ENCODE data around the gene DNAH2. TPM values are rescaled to one million over a fixed set of nuclear protein-coding genes. Genes with fewer than 3 reads are reported as not detected.

DNAH2 gene
- total and polyA plus RNA-seq, 9 of the 15 experiments (the other 6 are each of a cell fraction or from before 2014, with no cell fraction given), result 0.03 TPM; not detected in 8

DNA sequence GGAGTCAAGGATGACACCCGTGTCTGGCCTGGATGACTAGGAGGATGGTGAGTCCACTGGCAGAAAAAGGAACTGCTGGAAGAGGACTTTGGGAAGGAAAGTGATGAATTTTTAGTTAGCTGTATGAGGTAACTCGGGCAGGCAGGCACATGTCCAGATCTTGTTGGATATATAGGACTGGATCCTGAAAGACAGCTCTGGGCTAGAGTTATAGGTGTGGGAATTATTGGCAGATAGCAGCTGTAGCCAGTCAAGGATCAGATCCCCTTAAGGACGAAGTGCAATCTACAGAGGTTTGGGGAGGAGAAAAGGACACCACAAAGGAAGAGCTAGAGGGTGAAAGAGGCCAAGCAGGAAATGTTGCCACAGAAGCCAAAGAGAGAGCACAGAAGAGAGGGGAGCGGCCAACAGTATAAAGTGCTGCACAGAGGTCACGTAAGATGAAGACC is 150.4 kb downstream of the DNAH2 start:
- POLR2A ChIA-PET, result no interaction called here

More for the DNA sequence above, 150.4 kb downstream of the DNAH2 start:
- BruUV-seq (replicated peaks), result no TSS peak
- H2AFZ ChIP-seq (ENCODE audit: low read depth, low read length), result no peak overlapping the region
- DNase-seq (ENCODE audit: extremely low read depth in 1 of 4, low spot score in 3 of 4) (no peak), FAIRE-seq (no peak), ATAC-seq (no peak)
- intact Hi-C loops (cut with micrococcal nuclease) (no loop called here), in situ Hi-C loops (cut with MboI) (no loop called here)
- TF ChIP-seq ZNF780A (CRISPR knock-in tag; IDR thresholded peaks at IDR 0.05) (no peak), OTX1 (CRISPR knock-in tag; IDR thresholded peaks at IDR 0.05) (no peak), POLR2A (conservative IDR thresholded peaks at IDR 0.05) (no peak), PHF21A (IDR thresholded peaks at IDR 0.05; ENCODE audit: borderline replicate concordance, low read depth) (no peak), ATF1 (CRISPR knock-in tag; IDR thresholded peaks at IDR 0.05) (no peak), ATF1 (tag; IDR thresholded peaks at IDR 0.05) (no peak), MAFG (tag; conservative IDR thresholded peaks at IDR 0.05) (no peak), HNRNPLL (IDR thresholded peaks at IDR 0.05; ENCODE audit: low read depth, low read length, poor library complexity, severe bottlenecking) (no peak), BMI1 (IDR thresholded peaks at IDR 0.05; ENCODE audit: low read length) (no peak), ZNF436 (CRISPR knock-in tag; IDR thresholded peaks at IDR 0.05) (no peak), SIRT6 (IDR thresholded peaks at IDR 0.05; ENCODE audit: low read depth, low read length) (no peak), SMC3 (conservative IDR thresholded peaks at IDR 0.05; ENCODE audit: insufficient read depth, low read depth, low read length) (no peak), DNMT1 (IDR thresholded peaks at IDR 0.05) (no peak), ZNF75A (CRISPR knock-in tag; IDR thresholded peaks at IDR 0.05) (no peak), ZFX (CRISPR knock-in tag; IDR thresholded peaks at IDR 0.05) (no peak)
- TF ChIP-seq, protein P1, sequence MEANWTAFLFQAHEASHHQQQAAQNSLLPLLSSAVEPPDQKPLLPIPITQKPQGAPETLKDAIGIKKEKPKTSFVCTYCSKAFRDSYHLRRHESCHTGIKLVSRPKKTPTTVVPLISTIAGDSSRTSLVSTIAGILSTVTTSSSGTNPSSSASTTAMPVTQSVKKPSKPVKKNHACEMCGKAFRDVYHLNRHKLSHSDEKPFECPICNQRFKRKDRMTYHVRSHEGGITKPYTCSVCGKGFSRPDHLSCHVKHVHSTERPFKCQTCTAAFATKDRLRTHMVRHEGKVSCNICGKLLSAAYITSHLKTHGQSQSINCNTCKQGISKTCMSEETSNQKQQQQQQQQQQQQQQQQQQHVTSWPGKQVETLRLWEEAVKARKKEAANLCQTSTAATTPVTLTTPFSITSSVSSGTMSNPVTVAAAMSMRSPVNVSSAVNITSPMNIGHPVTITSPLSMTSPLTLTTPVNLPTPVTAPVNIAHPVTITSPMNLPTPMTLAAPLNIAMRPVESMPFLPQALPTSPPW (CRISPR knock-in tag; IDR thresholded peaks at IDR 0.05), result no peak
- TF ChIP-seq, protein P2, sequence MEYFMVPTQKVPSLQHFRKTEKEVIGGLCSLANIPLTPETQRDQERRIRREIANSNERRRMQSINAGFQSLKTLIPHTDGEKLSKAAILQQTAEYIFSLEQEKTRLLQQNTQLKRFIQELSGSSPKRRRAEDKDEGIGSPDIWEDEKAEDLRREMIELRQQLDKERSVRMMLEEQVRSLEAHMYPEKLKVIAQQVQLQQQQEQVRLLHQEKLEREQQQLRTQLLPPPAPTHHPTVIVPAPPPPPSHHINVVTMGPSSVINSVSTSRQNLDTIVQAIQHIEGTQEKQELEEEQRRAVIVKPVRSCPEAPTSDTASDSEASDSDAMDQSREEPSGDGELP (CRISPR knock-in tag; IDR thresholded peaks at IDR 0.05; ENCODE audit: borderline replicate concordance), result no peak
- TF ChIP-seq, protein P3, sequence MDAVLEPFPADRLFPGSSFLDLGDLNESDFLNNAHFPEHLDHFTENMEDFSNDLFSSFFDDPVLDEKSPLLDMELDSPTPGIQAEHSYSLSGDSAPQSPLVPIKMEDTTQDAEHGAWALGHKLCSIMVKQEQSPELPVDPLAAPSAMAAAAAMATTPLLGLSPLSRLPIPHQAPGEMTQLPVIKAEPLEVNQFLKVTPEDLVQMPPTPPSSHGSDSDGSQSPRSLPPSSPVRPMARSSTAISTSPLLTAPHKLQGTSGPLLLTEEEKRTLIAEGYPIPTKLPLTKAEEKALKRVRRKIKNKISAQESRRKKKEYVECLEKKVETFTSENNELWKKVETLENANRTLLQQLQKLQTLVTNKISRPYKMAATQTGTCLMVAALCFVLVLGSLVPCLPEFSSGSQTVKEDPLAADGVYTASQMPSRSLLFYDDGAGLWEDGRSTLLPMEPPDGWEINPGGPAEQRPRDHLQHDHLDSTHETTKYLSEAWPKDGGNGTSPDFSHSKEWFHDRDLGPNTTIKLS (IDR thresholded peaks at IDR 0.05; ENCODE audit: borderline replicate concordance, low read depth), result no peak
- TF ChIP-seq, protein P4, sequence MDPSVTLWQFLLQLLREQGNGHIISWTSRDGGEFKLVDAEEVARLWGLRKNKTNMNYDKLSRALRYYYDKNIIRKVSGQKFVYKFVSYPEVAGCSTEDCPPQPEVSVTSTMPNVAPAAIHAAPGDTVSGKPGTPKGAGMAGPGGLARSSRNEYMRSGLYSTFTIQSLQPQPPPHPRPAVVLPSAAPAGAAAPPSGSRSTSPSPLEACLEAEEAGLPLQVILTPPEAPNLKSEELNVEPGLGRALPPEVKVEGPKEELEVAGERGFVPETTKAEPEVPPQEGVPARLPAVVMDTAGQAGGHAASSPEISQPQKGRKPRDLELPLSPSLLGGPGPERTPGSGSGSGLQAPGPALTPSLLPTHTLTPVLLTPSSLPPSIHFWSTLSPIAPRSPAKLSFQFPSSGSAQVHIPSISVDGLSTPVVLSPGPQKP (CRISPR knock-in tag; IDR thresholded peaks at IDR 0.05), result no peak
- H3K4me2 ChIP-seq (ENCODE audit: insufficient read depth, low read length), result no peak overlapping the region
- H3K9me3 ChIP-seq (replicated peaks; ENCODE audit: control insufficient read depth, insufficient read depth, low read depth, low read length), result no peaks in the 10 kb centered on the region
- no peak overlapping the region for H3K4me3 ChIP-seq
- H3K79me2 ChIP-seq (ENCODE audit: control insufficient read depth, insufficient read depth, low read length), result no peaks in the 10 kb centered on the region; the same call in 2 of the 3 replicates
- no peak overlapping the region for H3K9ac ChIP-seq (ENCODE audit: insufficient read depth in 1 of 2, low read depth in 2 of 2, low read length in 2 of 2)
- 72% methylated on average over 3 of the region's 5 CpGs for WGBS (ENCODE audit: insufficient coverage, low coverage, missing lambda C conversion rate)
- H3K27ac ChIP-seq (ENCODE audit: extremely low read depth, low read depth, low read length), result no peak overlapping the region
- H3K36me3 ChIP-seq (ENCODE audit: control insufficient read depth, insufficient read depth, low read length), result peaks cover 20% of the 10 kb centered on the region; the same call in 1 of the 3 replicates
- no peaks in the 10 kb centered on the region for H4K20me1 ChIP-seq (replicated peaks; ENCODE audit: control insufficient read depth, insufficient read depth, low read length)
- CTCF ChIA-PET (ENCODE audit: low intra/inter-chr PET ratio), result no interaction called here
- no peaks in the 10 kb centered on the region for H3K9me1 ChIP-seq (ENCODE audit: control insufficient read depth, insufficient read depth, low read length)
- no peaks in the 10 kb centered on the region; a peak in 1 of 5 replicates for H3K4me1 ChIP-seq (replicated peaks in 1 of 2; ENCODE audit: control insufficient read depth in 2 of 2, insufficient read depth in 2 of 2, low read length in 2 of 2)
- H3K27me3 ChIP-seq (ENCODE audit: control insufficient read depth in 2 of 2, insufficient read depth in 2 of 2, low read length in 2 of 2), result no peaks in the 10 kb centered on the region

Measured in K562 (cell line).